Measurements from ENCODE around the gene LTB4R2.

GRCh38 chr14:24263848-24264247 is 46.1 kb upstream of the LTB4R2 start:
- TF ChIP-seq POLR2AphosphoS5 (IDR thresholded peaks at IDR 0.05; ENCODE audit: insufficient read depth, low read depth, low read length) = no peak
- TF ChIP-seq POLR2A (IDR thresholded peaks at IDR 0.05; ENCODE audit: low read depth, low read length) = no peak
- no peak for TF ChIP-seq EZH2 (IDR thresholded peaks at IDR 0.05; ENCODE audit: borderline replicate concordance, low read depth, low read length, severe bottlenecking)
- TF ChIP-seq CTCF (IDR thresholded peaks at IDR 0.05; ENCODE audit: extremely low read depth in 1 of 2, insufficient read depth in 1 of 2, low read depth in 1 of 2, low read length in 2 of 2) = no peak
- TF ChIP-seq MAX (IDR thresholded peaks at IDR 0.05; ENCODE audit: insufficient read depth, insufficient read length) = no peak
- TF ChIP-seq MYC (IDR thresholded peaks at IDR 0.05; ENCODE audit: low read depth, low read length) = no peak
- no peak for TF ChIP-seq JUN (IDR thresholded peaks at IDR 0.05; ENCODE audit: borderline replicate concordance, insufficient read depth, insufficient read length, low read depth)
- TF ChIP-seq GATA2 (IDR thresholded peaks at IDR 0.05; ENCODE audit: insufficient read depth, insufficient read length, low read depth, low read length) = no peak

Measured in endothelial cell of umbilical vein (primary cell).